HG02759 (cell line): ENCODE data around the gene NSG2.
"Not testable (repeated sequence)": the region's sequence is repeated elsewhere in the genome, so short reads cannot be mapped to it uniquely, and the experiment has no call there.

ENCODE experiments used
- ATAC-seq: cut with Tn5 transposase; IDR thresholded peaks from one replicate; pipeline ENCODE4 v1.9.1; 2021; ENCODE audit warnings: mild to moderate bottlenecking, moderate library complexity; ENCODE audit not compliant: unreplicated experiment

Gene NSG2

DNA sequence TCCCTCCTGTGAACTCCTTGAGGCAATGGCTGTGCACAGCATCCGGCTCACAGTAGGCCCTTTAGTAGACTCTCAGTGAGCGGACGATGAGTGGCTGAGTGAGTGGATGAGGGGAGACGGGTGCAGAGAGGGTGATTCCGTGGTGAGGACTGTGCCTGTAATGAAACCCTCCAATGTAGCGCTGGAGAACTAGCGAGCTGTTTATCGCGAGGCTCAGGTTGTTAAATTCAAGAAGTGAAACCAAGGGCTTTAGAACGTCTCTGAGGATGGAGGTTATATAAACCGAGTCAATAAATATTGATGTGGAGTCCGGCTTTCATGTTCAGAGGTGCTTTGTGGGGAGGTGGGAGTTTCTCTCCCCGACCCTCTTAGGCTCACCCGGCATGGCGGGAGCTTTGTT is 53.2 kb downstream of the NSG2 start:
- no peak for ATAC-seq

DNA sequence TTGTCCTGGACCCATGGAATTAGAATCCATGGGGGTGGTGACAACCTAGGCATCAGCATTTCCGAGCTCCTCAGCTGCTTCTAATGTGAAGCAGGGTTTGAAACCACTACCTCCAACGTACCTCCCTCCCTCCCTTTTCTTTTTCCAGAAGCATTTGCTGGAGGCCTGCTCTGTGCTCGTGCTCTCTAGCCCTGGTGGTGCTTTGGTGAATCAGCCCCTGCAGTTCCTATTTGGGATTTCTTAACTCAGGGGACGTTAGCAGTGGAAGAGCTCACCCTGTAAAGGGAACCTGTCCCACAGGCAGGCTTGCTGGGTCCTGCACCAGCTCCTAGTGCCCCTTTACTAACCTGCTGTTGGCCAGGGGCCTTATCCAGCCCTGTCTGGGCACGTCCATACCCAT is 55.0 kb downstream of the NSG2 start:
- no peak for ATAC-seq

DNA sequence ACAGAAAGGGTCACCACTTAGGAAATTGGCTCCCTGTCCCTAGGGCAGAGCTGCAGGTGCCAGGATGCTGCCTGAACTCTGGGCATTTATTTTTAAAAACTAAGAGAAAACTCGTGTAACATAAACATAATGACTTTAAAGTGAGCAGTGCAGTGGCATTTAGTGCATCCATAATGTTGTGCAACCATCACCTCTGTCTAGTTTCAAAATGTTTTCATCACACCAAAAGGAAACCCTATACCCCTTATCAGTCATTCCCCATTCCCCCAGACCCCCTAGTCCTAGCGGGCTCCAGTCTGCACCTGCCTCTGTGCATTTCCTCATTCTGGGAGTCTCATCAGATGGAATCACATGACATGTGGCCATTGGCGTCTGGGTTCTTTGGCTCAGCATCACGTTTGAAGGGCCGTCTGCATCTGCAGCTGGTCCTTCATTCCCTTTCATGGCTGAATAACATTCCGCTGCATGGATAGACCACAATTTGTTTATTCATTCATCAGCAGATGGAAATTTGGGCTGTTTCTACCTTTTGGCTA is 55.8 kb downstream of the NSG2 start:
- ATAC-seq = no peak

DNA sequence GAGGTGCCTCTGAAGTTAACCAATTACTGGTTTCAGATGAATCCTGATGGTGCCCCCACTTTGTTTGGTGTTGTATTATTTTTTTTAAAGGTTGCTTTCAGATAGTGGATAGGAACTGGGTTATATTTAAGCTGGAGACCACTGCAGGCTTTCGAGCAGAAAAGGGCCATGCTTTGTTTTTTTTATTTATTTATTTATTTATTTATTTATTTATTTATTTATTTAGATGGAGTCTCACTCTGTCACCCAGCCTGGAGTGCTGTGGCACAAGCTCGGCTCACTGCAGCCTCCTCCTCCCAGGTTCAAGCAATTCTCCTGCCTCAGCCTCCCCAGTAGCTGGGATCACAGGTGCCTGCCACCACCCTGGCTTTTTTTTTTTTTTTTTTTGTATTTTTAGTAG is 57.1 kb downstream of the NSG2 start:
- ATAC-seq = not testable (repeated sequence)

DNA sequence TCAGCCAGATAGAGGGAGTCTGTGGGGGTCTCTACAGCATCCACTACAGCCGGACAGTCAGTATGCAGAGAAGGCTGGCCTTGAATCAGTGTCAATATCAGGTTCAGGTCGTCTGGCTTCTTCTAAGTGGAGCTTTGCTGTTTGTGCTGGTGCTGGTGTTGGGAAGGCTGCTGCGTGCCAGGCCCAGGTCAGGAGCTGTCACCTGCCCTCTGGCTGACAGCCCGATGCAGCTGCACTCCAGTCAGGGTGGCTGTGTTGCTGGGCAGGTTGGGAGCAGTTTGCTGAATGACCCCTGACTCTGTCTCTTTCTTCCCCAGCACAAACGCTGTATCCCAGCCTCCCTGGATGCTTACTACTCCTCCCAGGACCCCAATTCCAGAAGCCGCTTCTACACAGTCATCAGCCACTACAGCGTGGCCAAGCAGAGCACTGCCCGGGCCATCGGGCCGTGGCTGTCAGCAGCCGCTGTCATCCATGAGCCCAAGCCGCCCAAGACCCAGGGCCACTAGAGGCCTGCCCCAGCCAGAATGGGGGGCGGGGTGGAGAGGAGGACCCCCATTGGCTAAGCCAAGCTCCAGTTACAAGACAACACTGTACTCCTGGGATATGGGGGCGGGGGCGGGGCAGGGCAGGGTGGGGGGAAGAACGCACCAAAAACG is 61.6 kb downstream of the NSG2 start:
- ATAC-seq = no peak

DNA sequence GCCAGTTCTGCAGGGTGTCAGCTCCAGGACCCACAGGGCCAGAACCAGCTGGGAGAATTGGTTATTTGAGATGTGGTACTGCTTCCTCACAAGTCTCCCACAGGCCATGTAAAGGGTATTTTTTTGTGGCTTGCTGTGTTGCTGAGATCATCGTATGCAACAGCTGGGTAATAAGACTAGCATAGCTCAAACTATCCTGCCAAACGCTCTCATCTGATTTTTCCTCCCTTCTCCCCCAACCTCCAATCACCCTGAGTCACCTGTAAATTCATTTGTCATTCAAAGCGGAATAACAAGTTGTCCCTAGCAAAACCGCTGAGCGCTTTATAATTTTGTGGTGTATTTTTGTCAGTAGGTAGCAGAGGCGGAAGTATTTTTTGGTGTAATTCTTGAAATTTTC is 63.2 kb downstream of the NSG2 start:
- ATAC-seq = no peak

DNA sequence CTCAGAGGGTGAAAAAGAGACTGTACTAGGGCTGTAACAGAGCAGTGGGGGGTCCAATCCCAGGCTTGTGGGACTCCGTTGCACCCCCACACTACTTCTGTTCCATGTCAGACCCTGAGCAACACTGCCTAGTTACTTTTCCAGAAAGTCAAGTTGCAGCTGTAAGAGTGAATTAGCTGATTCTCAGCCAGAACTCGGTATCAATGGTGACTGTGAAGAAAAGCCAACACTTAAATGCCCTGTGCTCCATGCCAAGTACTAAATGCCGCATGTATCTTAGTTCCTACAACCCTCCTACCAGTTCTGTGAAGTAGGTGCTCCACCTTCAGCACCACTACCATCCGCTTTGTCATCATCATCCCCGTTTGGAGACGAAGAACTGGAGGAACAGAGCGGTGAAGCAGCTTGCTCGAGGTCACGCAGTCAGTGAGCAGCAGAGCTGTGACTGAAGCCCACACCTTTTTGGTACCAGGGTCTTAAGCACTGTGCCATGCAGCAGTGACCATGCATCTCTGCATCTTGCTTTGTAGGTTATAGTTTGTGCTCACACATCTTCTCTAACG is 64.3 kb downstream of the NSG2 start:
- no peak for ATAC-seq

DNA sequence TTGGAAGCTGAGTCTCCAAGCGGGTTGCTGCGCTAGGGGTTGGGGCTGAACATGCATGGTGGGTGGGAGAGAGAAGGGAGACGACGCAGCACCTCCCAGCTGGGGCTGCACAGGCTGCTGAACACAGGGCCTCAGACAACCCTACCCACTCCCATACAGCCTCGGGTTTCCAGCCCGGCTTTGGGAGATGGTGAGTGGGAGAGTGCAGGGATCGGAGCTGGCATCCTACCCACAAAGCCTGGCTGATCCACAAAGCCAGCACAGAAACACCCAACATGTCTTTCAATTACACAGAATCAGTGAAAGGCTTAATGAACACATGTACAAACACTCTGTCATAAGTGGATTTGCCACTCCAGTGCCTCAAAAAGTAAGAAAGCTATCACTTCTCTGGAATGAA is 64.8 kb downstream of the NSG2 start:
- no peak for ATAC-seq

DNA sequence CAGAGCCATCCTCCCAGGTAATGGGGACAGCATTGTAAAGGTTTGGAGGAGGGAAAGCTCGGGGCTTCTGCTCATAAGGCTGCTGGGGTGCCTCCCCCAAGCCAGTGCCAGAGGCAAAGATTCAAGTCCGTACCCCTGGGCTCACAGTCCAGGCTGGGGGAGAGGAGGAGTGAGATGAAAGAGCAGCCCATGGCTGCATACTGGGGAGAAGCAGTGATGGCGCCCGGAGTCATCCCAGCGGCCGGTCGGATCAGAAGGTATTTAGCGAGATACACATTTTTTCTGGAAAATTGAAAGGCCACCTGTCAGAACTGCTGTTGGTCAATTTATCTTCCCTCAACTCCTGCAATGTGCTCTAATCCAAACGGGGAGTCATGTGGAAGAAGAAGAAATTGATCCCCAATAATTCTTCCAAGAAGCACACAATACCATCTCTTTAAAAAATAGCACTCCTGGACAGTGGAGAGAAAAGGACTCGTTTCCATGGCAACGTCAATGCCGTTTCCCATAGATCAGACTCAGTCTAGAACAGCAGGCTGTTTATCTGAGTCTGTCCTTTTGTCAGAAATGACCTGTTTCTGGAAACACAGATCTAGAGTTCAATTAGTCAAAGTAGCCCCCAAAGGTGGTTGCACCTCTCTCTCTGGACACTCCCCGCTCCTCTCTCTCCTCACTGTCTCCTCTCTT is 65.9 kb downstream of the NSG2 start:
- no peak for ATAC-seq

DNA sequence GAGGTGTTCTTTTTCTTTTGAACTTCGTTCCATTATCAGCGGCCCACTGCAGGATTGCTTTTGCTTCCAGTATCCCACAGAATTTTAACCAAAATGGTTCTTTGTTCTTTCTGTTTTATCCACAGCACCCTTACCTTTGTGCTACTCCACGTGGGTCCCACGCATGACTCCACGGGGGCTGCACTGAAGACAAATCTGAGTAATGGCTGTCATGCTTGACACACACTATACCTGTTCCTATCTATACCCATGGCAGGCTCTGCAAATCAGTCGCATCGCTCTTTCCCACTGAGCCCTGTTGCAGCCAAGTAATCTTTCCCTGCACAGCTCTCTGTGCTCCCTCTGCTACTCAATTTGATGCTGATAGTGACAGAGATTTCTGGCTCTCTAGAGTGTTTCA is 69.7 kb downstream of the NSG2 start:
- no peak for ATAC-seq

DNA sequence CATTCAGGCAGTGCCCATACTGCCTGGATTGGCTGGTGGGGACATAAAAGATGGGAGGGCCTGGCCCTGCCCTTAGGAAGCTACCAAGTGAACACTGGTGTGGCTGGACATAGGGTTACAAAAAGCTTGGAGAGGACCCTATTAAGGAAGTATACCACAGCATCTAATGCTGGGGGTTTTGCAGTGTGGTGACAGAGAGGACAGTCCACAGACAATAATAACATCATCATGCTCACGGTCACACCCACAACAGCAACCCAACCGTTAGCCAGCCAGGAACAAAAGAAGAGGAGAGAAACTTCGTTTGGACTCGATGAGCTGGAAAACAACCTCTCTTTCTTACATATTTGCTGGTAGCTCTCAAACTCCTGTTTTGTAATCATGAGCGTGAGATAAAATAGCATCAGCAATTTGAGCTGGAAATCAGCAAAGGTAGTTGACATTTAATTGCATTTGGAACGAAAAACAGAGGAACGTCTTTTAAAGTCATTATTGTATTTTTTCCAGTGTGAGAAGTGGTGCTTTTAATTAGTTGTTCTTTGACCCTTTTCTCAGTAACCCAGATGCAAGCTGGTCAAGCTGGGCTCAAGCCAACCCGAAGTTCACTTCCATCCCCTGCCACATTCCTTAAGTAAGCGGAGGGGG is 73.4 kb downstream of the NSG2 start:
- no peak for ATAC-seq

DNA sequence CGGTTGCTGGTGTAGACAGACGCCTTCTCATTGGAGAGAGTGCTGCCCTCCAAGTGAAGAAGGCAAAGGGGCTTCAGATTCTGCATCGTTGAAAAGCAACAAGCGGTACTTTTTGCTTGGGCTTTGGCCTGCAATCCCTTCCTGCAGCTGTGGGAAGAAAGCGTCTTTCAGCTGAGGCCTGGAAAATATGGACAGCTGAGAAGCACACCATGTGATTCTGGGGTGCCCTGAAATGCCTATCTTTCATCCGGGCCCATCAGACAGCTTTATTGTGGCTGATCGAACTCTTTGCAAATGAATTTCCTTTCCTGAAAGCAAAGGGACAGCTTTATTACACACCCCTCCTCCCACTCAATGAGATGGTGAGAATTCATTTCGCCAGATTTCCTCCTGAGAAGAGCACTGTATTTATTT is 74.0 kb downstream of the NSG2 start:
- no peak for ATAC-seq

DNA sequence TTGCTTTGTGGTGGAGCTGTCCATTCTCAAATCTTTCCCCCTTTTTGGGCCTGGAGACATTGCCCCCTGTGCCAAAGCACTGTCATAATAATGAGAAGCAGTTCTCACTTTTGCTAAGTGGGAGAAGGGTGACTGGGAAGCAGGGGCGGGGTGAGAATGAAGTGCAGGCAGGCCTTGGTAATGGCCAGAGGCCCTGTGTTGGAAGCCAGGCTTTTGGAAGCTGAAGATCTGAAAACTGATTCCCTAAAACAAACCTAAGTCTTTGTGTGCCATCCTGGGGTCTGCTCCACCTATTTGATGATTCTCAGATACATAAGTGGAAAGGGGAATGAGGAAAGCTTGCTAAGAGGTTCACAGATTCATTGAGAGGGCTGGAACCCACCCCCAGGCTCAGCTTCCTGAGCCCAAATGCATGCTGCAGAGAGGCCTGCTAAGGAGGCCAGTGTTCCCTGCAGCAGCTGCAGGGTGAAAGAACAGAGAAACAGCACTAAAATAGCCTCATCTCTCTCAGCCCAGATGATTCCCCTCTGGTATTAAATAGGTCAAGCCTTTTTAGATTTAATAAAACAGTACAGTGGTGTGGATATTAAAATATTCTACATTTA is 75.0 kb downstream of the NSG2 start:
- no peak for ATAC-seq

DNA sequence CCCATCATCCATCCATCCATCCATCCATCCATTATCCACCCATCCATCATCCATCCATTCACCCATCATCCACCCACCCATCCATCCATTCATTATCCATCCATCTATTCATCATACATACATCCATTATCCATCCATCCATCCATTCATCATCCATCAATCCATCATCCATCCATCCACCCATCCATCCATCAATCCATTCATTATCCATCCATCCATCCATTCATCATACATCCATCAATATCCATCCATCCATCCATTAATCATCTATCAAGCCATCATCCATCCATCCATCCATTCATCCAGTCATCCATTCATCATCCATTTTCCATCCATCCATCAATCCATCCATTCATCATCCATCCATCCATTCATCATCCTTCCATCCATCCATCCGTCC is 89.0 kb downstream of the NSG2 start:
- ATAC-seq = no peak

DNA sequence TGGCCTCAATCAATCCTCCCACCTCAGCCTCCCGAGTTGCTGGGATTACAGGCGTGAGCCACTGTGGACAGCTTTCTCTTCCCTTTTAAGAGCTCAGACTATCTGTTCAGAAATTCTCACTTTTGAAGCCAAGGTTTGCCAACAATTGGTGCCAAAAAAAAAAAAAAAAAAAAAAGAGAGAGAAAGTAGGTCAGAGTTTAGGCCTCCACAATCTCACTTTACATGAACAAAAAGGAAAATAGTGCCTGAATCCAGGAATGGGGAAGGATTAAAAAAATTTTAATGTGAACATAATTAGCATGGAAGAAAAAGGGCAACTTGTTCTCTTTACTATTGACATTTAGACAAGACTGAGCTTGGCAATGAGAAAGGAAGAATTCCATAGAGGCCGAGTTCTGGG is 94.1 kb downstream of the NSG2 start:
- no peak for ATAC-seq

DNA sequence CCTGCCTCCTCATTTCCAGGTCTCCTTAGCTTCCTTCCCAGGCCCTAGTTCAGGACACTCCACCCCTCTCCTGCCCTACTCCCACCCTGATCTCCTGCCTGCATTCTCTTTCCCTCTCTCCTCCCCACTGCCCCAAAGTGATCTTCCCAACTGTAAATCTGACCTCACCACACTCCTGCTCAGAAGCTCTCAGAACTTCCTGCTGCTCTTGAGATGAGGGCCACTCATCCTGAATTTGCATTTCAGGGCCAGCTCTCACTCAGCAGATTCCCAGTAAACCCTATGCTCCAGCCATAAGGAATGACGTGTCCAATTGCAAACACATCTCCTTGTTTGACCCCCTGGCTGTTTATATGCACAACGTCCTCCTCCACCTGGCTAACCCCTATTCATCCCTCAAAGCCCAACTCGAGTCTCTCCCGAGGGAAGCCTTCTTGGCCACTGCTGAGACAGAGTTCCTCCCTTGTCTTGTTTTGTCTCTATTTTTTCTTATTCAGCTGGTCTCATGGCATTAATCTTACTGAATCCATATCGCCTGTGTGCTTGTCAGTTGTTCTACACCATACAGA is 95.0 kb downstream of the NSG2 start:
- no peak for ATAC-seq

DNA sequence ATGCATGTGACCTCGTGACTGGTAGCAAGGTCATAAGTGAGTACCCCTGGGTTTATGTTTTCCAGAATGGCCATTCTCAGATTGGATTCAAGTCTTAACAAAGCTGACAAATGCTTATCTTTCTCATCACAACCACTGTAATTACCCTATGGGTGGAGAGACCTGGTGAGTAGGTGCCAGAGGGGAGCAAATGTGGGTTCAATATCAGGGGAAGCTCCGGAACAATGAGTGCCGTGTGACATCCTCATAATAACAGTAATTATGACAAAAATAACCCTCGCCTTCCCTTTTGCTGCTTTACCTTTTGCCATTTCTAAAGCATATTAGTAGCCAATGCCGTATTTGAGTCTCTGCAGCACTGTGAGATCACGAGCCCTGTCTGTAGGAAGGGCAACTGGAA is 95.9 kb downstream of the NSG2 start:
- no peak for ATAC-seq

DNA sequence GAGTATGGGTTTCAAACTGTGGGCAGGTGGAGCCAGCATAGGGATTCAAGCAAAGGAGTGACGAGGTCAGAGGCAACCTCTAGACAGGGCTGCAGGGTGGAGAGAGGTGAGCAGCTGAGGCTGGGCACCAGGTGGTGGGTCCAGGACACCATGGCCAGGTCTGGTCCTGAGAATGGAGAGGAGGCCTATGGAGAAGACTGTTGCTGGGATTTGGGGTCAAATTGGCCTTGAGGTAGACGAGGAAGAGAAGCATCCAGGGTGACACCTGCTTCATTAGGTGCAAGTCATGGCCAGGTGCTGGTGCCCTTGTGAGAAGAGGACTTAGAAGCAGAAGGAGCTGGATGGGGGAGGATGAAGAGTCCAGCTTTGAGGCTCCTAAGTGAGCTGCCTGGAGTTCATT is 99.6 kb downstream of the NSG2 start:
- no peak for ATAC-seq

DNA sequence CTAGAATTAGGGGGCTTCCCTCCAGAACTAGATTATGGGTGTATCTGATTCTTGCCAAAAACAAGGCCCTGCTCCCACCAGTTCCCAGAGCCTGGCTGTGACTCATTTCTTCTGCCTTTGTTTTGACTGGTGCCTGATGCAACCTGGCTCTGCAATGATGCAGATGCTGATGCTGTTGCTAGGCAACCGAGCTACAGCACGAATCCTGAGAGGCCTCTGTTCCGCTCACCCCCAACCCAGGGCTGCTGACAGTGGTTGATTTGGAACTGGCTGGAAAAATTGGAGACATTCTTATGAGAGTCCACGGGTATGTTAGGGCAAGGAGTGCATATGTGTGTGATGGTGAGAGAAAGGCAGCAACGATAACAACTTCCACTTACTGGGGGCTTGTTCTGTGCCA is 100.3 kb downstream of the NSG2 start:
- ATAC-seq = no peak

DNA sequence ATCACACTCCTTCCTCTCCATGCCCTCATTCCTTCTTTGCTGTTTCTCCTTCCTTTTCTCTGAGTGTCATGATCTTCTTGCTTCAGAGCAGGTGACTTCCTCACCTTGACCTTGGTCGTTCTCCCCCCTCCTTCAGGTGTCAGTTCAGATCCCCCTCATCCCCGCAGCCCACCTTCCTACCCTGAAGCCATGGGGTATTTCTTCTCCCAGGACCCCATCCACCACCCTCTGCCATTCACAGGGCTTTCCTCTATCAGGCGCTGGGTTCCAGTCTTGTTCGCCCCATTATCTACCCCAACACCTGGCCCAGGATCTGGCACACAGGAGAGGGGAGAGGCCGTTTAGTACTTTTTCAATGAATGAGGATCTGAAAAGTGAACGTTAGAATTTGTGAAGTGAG is 101.0 kb downstream of the NSG2 start:
- ATAC-seq = no peak

DNA sequence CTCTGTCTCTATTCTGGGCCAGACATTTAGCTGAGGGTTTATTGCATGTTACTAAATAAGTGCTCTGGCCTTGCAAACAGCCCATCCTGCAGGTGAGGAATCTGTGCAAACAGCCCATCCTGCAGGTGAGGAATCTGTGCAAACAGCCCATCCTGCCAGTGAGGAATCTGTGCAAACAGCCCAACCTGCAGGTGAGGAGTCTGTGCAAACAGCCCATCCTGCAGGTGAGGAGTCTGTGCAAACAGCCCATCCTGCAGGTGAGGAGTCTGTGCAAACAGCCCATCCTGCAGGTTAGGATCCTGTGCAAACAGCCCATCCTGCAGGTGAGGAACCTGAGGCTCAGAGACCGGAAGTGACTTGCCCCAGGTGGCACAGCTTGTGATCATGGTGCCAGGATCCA is 101.5 kb downstream of the NSG2 start:
- ATAC-seq = not testable (repeated sequence)
